GM19023 (cell line): ENCODE data around the gene OPN4.

ENCODE experiments used
- ATAC-seq: cut with Tn5 transposase; IDR thresholded peaks from one replicate; pipeline ENCODE4 v1.9.1; 2021; ENCODE audit warnings: mild to moderate bottlenecking, moderate library complexity; ENCODE audit not compliant: unreplicated experiment

The OPN4 gene

GRCh38 chr10:86678999-86679792 lies 24.8 kb downstream of the OPN4 start:
- no peak for ATAC-seq

GRCh38 chr10:86681047-86681446 lies 26.7 kb downstream of the OPN4 start:
- ATAC-seq = no peak

GRCh38 chr10:86681722-86682386 lies 27.5 kb downstream of the OPN4 start:
- no peak for ATAC-seq

GRCh38 chr10:86682675-86683074 lies 28.3 kb downstream of the OPN4 start:
- no peak for ATAC-seq

GRCh38 chr10:86684331-86685097 lies 30.2 kb downstream of the OPN4 start:
- ATAC-seq = no peak

- ATAC-seq = no peak
Measured at GRCh38 chr10:86685416-86685815, 31.1 kb downstream of the OPN4 start.

GRCh38 chr10:86685893-86686632 lies 31.7 kb downstream of the OPN4 start:
- ATAC-seq = no peak

- ATAC-seq = no peak
Measured at GRCh38 chr10:86686972-86687371, 32.6 kb downstream of the OPN4 start.

- no peak for ATAC-seq
Measured at GRCh38 chr10:86687750-86688149, 33.4 kb downstream of the OPN4 start.

- peak; percentile 74 for ATAC-seq
Measured at GRCh38 chr10:86688398-86688921, 34.1 kb downstream of the OPN4 start.

- no peak for ATAC-seq
Measured at GRCh38 chr10:86689146-86689545, 34.8 kb downstream of the OPN4 start.

- no peak for ATAC-seq
Measured at GRCh38 chr10:86690231-86690630, 35.9 kb downstream of the OPN4 start.

- ATAC-seq = no peak
Measured at GRCh38 chr10:86690657-86691084, 36.3 kb downstream of the OPN4 start.

- no peak for ATAC-seq
Measured at GRCh38 chr10:86691333-86692022, 37.1 kb downstream of the OPN4 start.

- ATAC-seq = no peak
Measured at GRCh38 chr10:86692023-86692514, 37.7 kb downstream of the OPN4 start.

GRCh38 chr10:86692664-86693063 lies 38.3 kb downstream of the OPN4 start:
- no peak for ATAC-seq

- ATAC-seq = no peak
Measured at GRCh38 chr10:86693275-86693674, 38.9 kb downstream of the OPN4 start.

GRCh38 chr10:86693721-86694369 lies 39.5 kb downstream of the OPN4 start:
- ATAC-seq = no peak

- no peak for ATAC-seq
Measured at GRCh38 chr10:86698207-86698940, 44.0 kb downstream of the OPN4 start.
